ENCODE measurements around the gene MECP2.

Gene MECP2

DNA sequence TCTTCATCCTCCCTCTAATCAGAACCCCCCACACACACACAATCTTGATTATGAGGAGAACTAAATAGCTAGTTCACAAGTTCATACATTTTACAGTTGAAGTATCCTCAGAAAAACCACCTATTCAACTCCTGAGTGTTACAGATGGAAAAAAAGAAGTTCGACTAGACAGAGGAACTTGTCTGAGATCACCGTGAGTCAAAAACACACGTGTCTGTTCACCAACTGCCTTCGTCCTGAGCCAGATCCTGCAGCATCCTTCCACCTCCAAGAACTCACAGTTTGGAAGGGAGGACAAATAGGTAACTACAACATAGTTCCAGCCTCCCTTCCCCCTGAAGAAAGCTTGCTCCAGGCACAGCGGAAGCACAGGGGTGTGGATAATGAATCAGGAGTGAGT lies 58.9 kb downstream of the MECP2 start:
- Histone ChIP-seq H3K4me2 (ENCODE audit: low read depth, low read length, poor library complexity, severe bottlenecking) (no peak overlapping the region), H4K20me1 (ENCODE audit: low read depth, low read length) (no peaks in the 10 kb centered on the region), H3K27me3 (ENCODE audit: low read length) (no peaks in the 10 kb centered on the region), H3K4me3 (ENCODE audit: insufficient read depth, low read length, poor library complexity, severe bottlenecking) (no peak overlapping the region), H3K79me2 (ENCODE audit: insufficient read depth, low read length) (peaks cover 29% of the 10 kb centered on the region; the same call in 1 of the 2 replicates), H2AFZ (ENCODE audit: low read depth, low read length, severe bottlenecking) (no peak overlapping the region), H3K9me2 (replicated peaks; ENCODE audit: insufficient read depth, low read length) (no peaks in the 10 kb centered on the region), H3K36me3 (ENCODE audit: low read length) (no peaks in the 10 kb centered on the region), H3K9me3 (ENCODE audit: insufficient read depth, low read length) (no peaks in the 10 kb centered on the region), H3F3A (ENCODE audit: insufficient read depth) (no peaks in the 10 kb centered on the region), H3K9ac (ENCODE audit: low read length) (no peak overlapping the region), H3K27ac (ENCODE audit: low read depth, low read length) (no peak overlapping the region)
- TF ChIP-seq CTCF (IDR thresholded peaks at IDR 0.05; ENCODE audit: insufficient read depth, low read length, poor library complexity, severe bottlenecking): no peak
- TF ChIP-seq EZH2phosphoT487 (conservative IDR thresholded peaks at IDR 0.05; ENCODE audit: low read length): no peak

DNA sequence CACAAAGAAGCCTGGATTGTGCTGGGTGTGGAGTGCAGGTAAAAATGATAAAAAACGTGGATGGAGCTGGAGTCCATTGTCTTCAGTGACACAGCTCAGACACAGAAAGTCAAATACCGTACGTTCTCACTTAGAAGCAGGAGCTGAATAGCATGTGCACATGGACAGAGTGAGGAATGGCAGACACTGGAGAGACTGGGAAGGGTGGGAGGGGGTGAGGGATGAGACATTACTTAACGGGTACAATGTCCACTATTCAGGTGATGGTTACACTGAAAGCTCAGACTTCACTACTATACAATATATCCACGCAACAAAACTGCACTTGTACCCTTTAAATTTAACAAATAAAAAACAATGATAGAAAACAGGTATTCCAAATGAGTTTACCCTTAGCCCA lies 59.8 kb downstream of the MECP2 start:
- Histone ChIP-seq H2AFZ (ENCODE audit: low read depth, low read length, severe bottlenecking) (no peak overlapping the region), H3F3A (ENCODE audit: insufficient read depth) (no peaks in the 10 kb centered on the region), H3K9me3 (ENCODE audit: insufficient read depth, low read length) (no peaks in the 10 kb centered on the region), H3K36me3 (ENCODE audit: low read length) (no peaks in the 10 kb centered on the region), H3K79me2 (ENCODE audit: insufficient read depth, low read length) (peaks cover 29% of the 10 kb centered on the region; the same call in 1 of the 2 replicates), H3K9ac (ENCODE audit: low read length) (no peak overlapping the region), H4K20me1 (ENCODE audit: low read depth, low read length) (no peaks in the 10 kb centered on the region), H3K4me2 (ENCODE audit: low read depth, low read length, poor library complexity, severe bottlenecking) (no peak overlapping the region), H3K4me3 (ENCODE audit: insufficient read depth, low read length, poor library complexity, severe bottlenecking) (no peak overlapping the region), H3K27ac (ENCODE audit: low read depth, low read length) (no peak overlapping the region), H3K27me3 (ENCODE audit: low read length) (no peaks in the 10 kb centered on the region), H3K9me2 (replicated peaks; ENCODE audit: insufficient read depth, low read length) (no peaks in the 10 kb centered on the region)
- no peak for TF ChIP-seq CTCF (IDR thresholded peaks at IDR 0.05; ENCODE audit: insufficient read depth, low read length, poor library complexity, severe bottlenecking)

DNA sequence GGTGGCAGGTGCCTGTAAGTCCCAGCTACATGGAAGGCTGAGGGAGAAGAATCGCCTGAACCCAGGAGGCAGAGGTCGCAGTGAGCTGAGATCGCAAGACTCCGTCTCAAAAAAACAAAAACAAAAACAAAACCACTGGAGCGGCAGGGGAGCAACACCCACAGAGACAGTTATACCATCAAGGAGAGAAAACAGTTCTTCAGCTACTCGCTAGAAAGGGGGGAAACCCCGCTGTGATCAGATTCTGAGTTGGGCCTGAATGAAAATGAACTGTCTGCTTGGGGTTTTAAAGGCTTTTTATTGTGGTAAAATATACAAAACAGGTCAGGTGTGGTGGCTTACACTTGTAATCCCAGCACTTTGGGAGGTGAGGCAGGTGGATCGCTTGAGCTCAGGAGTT lies 61.0 kb downstream of the MECP2 start:
- Histone ChIP-seq H4K20me1 (ENCODE audit: low read depth, low read length) (no peaks in the 10 kb centered on the region), H3K9me3 (ENCODE audit: insufficient read depth, low read length) (no peaks in the 10 kb centered on the region), H3K79me2 (ENCODE audit: insufficient read depth, low read length) (peaks cover 26% of the 10 kb centered on the region; the same call in 1 of the 2 replicates), H3K27me3 (ENCODE audit: low read length) (no peaks in the 10 kb centered on the region), H3K4me3 (ENCODE audit: insufficient read depth, low read length, poor library complexity, severe bottlenecking) (no peak overlapping the region), H3K9ac (ENCODE audit: low read length) (no peak overlapping the region), H3K27ac (ENCODE audit: low read depth, low read length) (no peak overlapping the region), H3K9me2 (replicated peaks; ENCODE audit: insufficient read depth, low read length) (no peaks in the 10 kb centered on the region), H3F3A (ENCODE audit: insufficient read depth) (no peaks in the 10 kb centered on the region), H3K4me2 (ENCODE audit: low read depth, low read length, poor library complexity, severe bottlenecking) (no peak overlapping the region), H2AFZ (ENCODE audit: low read depth, low read length, severe bottlenecking) (no peak overlapping the region), H3K36me3 (ENCODE audit: low read length) (no peaks in the 10 kb centered on the region)
- TF ChIP-seq EZH2phosphoT487 (conservative IDR thresholded peaks at IDR 0.05; ENCODE audit: low read length) (no peak), CTCF (IDR thresholded peaks at IDR 0.05; ENCODE audit: insufficient read depth, low read length, poor library complexity, severe bottlenecking) (no peak)
